ENCODE results near the gene ULK1. TPM values are rescaled to one million over a fixed set of nuclear protein-coding genes. Genes with fewer than 3 reads are reported as not detected.

Gene ULK1
- total RNA-seq, 1 donor from 2014 or later = 111 TPM

DNA sequence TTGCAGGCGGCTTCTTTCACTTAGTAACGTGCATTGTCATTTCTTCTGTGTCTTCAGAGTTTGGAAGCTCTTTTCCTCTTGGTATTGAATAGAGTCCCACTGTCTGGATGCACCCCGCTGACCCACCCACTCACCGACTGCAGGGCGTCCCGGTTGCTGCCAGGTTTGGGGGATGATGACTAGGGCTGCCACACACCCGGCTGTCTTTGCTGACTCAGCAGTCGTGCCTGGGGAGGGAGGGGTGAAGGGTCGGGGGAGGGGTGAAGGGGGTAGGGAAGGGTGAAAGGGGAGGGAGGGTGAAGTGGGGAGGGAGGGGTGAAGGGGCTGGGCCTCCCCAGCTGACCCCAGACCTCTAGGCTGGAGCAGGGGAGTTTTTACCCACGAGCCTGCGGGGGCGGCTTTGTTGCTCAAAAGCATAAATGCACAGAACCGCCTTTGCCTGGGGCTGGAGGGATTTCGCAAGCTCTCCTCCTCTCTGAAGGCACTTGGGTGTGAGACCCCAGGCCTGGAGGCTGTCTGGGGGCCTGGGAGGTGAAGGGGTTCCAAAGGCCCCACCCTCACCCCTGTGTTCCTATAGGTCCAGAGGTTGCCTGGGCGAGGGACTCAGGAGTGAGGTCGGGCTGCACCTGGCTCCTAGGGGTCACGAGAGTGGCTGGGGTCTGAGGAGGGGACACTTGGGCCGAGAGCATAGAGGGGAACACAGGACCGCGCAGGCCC lies 31.3 kb upstream of the ULK1 start:
- H3K27me3 Mint-ChIP-seq = peaks cover 9% of the 10 kb centered on the region
- TF ChIP-seq, protein P1, sequence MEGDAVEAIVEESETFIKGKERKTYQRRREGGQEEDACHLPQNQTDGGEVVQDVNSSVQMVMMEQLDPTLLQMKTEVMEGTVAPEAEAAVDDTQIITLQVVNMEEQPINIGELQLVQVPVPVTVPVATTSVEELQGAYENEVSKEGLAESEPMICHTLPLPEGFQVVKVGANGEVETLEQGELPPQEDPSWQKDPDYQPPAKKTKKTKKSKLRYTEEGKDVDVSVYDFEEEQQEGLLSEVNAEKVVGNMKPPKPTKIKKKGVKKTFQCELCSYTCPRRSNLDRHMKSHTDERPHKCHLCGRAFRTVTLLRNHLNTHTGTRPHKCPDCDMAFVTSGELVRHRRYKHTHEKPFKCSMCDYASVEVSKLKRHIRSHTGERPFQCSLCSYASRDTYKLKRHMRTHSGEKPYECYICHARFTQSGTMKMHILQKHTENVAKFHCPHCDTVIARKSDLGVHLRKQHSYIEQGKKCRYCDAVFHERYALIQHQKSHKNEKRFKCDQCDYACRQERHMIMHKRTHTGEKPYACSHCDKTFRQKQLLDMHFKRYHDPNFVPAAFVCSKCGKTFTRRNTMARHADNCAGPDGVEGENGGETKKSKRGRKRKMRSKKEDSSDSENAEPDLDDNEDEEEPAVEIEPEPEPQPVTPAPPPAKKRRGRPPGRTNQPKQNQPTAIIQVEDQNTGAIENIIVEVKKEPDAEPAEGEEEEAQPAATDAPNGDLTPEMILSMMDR (IDR thresholded peaks at IDR 0.05; ENCODE audit: unreplicated experiment) = no peak
- H3K27ac Mint-ChIP-seq = no peak overlapping the region
- H3K9me3 Mint-ChIP-seq (ENCODE audit: low read depth) = no peaks in the 10 kb centered on the region
- no peaks in the 10 kb centered on the region for H3K36me3 Mint-ChIP-seq (ENCODE audit: insufficient read depth)
- no peak overlapping the region for H3K4me3 Mint-ChIP-seq (ENCODE audit: low read depth)
- H3K4me1 Mint-ChIP-seq (ENCODE audit: low read depth) = peaks cover 13% of the 10 kb centered on the region
- no peak for DNase-seq (ENCODE audit: low spot score, unreplicated experiment)

DNA sequence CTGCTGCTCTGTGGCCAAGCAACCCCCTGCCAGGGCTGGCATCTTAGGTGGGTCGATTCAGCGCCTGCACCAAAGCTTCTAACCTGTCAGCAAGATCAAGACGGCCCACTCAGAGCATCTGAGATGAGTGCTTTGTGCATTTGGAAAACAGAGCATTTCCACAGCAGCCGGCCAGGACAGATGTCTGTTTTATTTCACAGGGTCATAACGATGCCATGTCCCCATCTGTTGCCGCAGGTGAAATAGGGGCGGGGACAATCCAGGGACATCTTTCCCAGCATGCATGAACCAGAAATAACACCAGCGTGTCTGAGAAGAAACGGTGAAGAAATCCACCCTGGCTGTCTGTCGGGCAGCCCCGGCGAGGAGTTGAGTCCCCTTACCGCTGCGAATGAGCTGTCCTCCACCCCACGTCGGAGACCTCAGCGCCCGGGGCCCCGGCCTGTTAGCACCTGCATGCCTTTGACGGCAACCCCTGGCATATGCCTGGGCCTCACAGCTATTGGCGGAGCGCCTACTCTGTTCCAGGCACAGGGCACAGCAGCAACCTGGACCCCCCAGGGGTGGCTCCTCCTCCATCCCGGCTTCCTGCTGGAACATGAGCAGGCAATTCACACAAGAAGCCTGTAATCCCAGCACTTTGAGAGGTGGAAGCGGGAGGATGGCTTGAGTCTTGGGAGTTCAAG lies 30.6 kb upstream of the ULK1 start:
- DNase-seq (ENCODE audit: low spot score, unreplicated experiment) = no peak
- no peak overlapping the region for H3K27ac Mint-ChIP-seq
- H3K27me3 Mint-ChIP-seq = peaks cover 4% of the 10 kb centered on the region

DNA sequence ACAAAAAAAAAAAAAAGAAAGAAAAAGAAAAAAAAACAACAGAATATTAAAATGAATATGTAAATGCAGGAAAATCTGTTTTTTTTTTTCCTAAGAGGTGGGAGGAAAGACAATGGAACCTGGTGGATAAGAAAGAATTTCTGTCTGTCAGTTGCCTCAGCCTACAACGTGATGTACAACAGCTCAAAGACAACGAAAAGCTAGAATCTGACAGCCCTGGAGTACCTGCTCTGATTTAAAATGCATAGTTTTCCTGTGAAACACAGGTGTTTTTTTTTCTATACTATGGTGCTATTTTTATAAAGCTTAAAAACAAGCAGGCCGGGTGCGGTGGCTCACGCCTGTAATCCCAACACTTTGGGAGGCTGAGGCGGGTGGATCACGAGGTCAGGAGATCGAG lies 30.0 kb upstream of the ULK1 start:
- Mint-ChIP-seq H3K4me3 (ENCODE audit: low read depth) (no peak overlapping the region), H3K9me3 (ENCODE audit: low read depth) (no peaks in the 10 kb centered on the region), H3K27me3 (peaks cover 4% of the 10 kb centered on the region), H3K36me3 (ENCODE audit: insufficient read depth) (no peaks in the 10 kb centered on the region), H3K4me1 (ENCODE audit: low read depth) (peaks cover 13% of the 10 kb centered on the region), H3K27ac (no peak overlapping the region)
- TF ChIP-seq, protein P1 (IDR thresholded peaks at IDR 0.05; ENCODE audit: unreplicated experiment) = no peak
- no peak for DNase-seq (ENCODE audit: low spot score, unreplicated experiment)

More for the DNA sequence above, 30.6 kb upstream of the ULK1 start:
- Mint-ChIP-seq H3K4me1 (ENCODE audit: low read depth) (peaks cover 13% of the 10 kb centered on the region), H3K36me3 (ENCODE audit: insufficient read depth) (no peaks in the 10 kb centered on the region), H3K4me3 (ENCODE audit: low read depth) (no peak overlapping the region), H3K9me3 (ENCODE audit: low read depth) (no peaks in the 10 kb centered on the region)
- TF ChIP-seq, protein P1 (IDR thresholded peaks at IDR 0.05; ENCODE audit: unreplicated experiment) = no peak

DNA sequence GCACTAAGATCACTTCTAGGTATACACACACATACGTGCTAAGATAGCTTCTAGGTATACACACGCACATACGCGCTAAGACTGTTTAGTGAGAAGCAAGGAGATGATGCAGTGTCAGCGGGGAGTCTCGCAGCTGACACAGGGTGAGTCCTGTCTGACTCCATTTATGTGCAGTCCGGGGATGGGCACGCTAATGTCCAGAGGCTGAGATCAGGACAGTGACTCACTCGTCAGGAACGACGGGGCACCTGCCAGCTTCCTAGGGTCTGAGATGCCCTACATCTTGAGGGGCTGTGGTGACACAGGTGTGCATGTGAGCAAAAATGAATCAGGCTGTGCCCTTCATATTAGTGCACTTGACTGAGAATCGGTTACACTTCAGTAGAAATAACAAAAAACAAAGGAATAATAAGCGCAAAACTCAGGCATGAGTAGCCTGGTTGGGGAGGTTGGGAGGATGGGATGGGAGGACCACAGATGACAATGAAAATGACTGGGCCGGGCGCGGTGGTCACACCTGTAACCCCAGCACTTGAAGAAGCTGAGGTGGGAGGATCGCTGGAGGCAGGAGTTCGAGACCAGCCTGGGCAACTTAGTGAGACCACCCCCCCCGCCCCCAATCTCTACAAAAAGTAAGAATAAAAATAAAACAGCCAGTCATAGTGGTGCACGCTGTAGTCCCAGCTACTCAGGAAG lies 29.1 kb upstream of the ULK1 start:
- DNase-seq (ENCODE audit: low spot score, unreplicated experiment) = no peak
- TF ChIP-seq, protein P1 (IDR thresholded peaks at IDR 0.05; ENCODE audit: unreplicated experiment) = no peak
- Mint-ChIP-seq H3K9me3 (ENCODE audit: low read depth) (no peaks in the 10 kb centered on the region), H3K27ac (no peak overlapping the region), H3K4me1 (ENCODE audit: low read depth) (peaks cover 9% of the 10 kb centered on the region), H3K27me3 (peaks cover 4% of the 10 kb centered on the region), H3K36me3 (ENCODE audit: insufficient read depth) (no peaks in the 10 kb centered on the region), H3K4me3 (ENCODE audit: low read depth) (no peak overlapping the region)

DNA sequence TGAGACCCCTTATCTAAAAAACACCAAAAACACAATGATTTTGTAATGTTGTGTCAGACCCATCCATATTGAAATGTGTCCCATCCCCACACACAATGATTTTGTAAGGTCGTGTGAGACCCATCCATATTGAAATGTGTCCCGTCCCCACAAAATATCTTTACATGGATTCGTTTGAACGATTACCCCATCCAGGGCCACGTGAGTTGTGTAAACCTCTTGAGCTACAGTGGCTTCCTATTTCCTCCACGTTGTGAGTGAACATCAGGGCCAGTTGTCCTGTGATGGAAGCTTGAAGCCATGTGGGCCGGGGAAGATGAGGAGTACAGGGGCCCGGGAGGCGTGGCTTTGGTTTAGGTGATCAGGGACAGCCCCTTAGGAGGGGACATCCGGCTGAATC lies 27.0 kb upstream of the ULK1 start:
- no peaks in the 10 kb centered on the region for H3K36me3 Mint-ChIP-seq (ENCODE audit: insufficient read depth)
- no peak overlapping the region for H3K4me3 Mint-ChIP-seq (ENCODE audit: low read depth)
- H3K27ac Mint-ChIP-seq = peak overlapping the region; percentile 72
- H3K27me3 Mint-ChIP-seq = peaks cover 4% of the 10 kb centered on the region
- no peaks in the 10 kb centered on the region for H3K9me3 Mint-ChIP-seq (ENCODE audit: low read depth)
- DNase-seq (ENCODE audit: low spot score, unreplicated experiment) = no peak
- H3K4me1 Mint-ChIP-seq (ENCODE audit: low read depth) = peaks cover 1% of the 10 kb centered on the region
- TF ChIP-seq, protein P1 (IDR thresholded peaks at IDR 0.05; ENCODE audit: unreplicated experiment) = no peak

All from progenitor cell of endocrine pancreas (in vitro differentiated cells).